Transverse colon (tissue), 4 donors: ENCODE measurements around the gene MYBPH. TPM values are rescaled to one million over a fixed set of nuclear protein-coding genes. Genes with fewer than 3 reads are reported as not detected.

ENCODE experiments used
- DNase-seq: peaks from one replicate; pipeline ENCODE4 v3.0.0-alpha.2; 2019
- H3K27ac ChIP-seq, 4 donors: fragments of 200-600 bp; sonication (generic); 2 replicates each; pipeline ENCODE4 v1.5.1; 2016 to 2018; ENCODE audit warnings: inconsistent platforms in 4 of 4
- H3K27me3 ChIP-seq: fragments of 200-600 bp; sonication (generic); 2 replicates; pipeline ENCODE4 v1.5.1; 2017; ENCODE audit warnings: inconsistent platforms
- H3K36me3 ChIP-seq, 4 donors: fragments of 200-600 bp; sonication (generic); 2 replicates each; pipeline ENCODE4 v1.5.1; 2017 to 2019; ENCODE audit warnings: inconsistent platforms in 4 of 4
- H3K4me1 ChIP-seq, 4 donors: fragments of 200-600 bp; sonication (generic); 2 replicates each; pipeline ENCODE4 v1.5.1; 2017 to 2020; ENCODE audit warnings: inconsistent platforms in 4 of 4
- H3K4me3 ChIP-seq, 4 donors: fragments of 200-600 bp; sonication (generic); 1 replicate in 1 of 4; 2 replicates in 3 of 4; pipeline versions ENCODE4 v1.5.1 to v1.6.1; 2017 to 2019; ENCODE audit warnings: inconsistent platforms in 4 of 4
- H3K9me3 ChIP-seq, 2 donors: fragments of 200-600 bp; sonication (generic); 2 replicates each; pipeline ENCODE4 v1.5.1; 2017 to 2019; ENCODE audit warnings: inconsistent platforms in 2 of 2
- EP300 ChIP-seq: sonication (generic); formaldehyde crosslinking; IDR thresholded peaks from one replicate; pipeline ENCODE4 v1.6.1; 2017; ENCODE audit warnings: antibody characterized with exemption, low read depth
- POLR2A ChIP-seq: fragments of 450-650 bp; IDR thresholded peaks from one replicate; pipeline ENCODE4 v1.6.1; 2016; ENCODE audit warnings: antibody characterized with exemption, mild to moderate bottlenecking, moderate library complexity
- POLR2AphosphoS5 ChIP-seq, 3 donors: sonication (generic); formaldehyde crosslinking; IDR thresholded peaks; one replicate each; pipeline ENCODE4 v1.6.1; 2016; ENCODE audit warnings: antibody characterized with exemption in 3 of 3
- WGBS, 2 donors: methylation state at CpG; one replicate each; pipeline ENCODE4 v1.1.5; 2018; ENCODE audit warnings: low coverage in 1 of 2; 5-methylcytosine and 5-hydroxymethylcytosine counted together
- in situ Hi-C, 4 donors: fragments of 200-750 bp; cut with MboI; loops; one replicate each; pipeline versions ENCODE4 v1.15.0 to v1.15.1; 2017; ENCODE audit warnings: low sequenced_read_pairs in 3 of 4, low pct_ligation_motif_present in 1 of 4, low pct_unique_long_range_greater_than_20kb in 1 of 4
- intact Hi-C: fragments of 100-400 bp; cut with DNase I; formaldehyde crosslinking; loops from one replicate; pipeline ENCODE4 v1.15.1; 2023; ENCODE audit warnings: low total_unique reads
- total RNA-seq, 4 donors: library from RNA; depleted of rRNA; stranded (reverse); fragments of >200 nt; gene quantifications; one replicate each; pipeline ENCODE4 v1.1.0, GENCODE V29; 2016
- TF ChIP-seq, protein P1 (sequence below), 5 experiments: fragments of 200-600 bp in 3 of 5; fragments of 450-650 bp in 2 of 5; sonication (generic) in 3 of 5; IDR thresholded peaks; 1 replicate in 2 of 5; 2 replicates in 3 of 5; pipeline ENCODE4 v1.5.1; 2016 to 2017; ENCODE audit warnings: antibody characterized with exemption in 5 of 5, inconsistent platforms in 3 of 5, mild to moderate bottlenecking in 2 of 5, moderate library complexity in 1 of 5

Gene MYBPH
- total RNA-seq, 4 donors from 2014 or later: not detected

DNA sequence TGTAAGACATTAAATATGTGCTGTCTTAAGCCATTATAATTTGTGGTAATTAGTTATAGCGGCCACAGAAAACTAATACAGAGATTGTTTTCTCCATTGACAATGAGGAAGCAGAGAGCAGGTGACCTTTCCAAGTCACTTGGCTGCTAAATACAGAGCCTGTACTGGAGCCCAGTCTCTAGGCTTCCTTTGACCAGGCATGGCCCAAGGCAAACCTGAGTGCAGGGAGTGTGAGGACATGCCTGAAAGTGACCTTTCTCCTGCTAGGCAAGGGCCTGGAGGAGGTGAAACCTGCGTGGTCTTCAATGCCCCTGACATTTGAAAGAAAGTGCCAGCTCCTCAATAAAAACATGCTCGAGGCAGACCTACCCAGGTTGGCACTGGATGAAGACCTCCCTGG lies 23.4 kb upstream of the MYBPH start:
- in situ Hi-C loops: no loop called here
- TF ChIP-seq, protein P1, sequence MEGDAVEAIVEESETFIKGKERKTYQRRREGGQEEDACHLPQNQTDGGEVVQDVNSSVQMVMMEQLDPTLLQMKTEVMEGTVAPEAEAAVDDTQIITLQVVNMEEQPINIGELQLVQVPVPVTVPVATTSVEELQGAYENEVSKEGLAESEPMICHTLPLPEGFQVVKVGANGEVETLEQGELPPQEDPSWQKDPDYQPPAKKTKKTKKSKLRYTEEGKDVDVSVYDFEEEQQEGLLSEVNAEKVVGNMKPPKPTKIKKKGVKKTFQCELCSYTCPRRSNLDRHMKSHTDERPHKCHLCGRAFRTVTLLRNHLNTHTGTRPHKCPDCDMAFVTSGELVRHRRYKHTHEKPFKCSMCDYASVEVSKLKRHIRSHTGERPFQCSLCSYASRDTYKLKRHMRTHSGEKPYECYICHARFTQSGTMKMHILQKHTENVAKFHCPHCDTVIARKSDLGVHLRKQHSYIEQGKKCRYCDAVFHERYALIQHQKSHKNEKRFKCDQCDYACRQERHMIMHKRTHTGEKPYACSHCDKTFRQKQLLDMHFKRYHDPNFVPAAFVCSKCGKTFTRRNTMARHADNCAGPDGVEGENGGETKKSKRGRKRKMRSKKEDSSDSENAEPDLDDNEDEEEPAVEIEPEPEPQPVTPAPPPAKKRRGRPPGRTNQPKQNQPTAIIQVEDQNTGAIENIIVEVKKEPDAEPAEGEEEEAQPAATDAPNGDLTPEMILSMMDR (IDR thresholded peaks at IDR 0.05): no peak
- TF ChIP-seq POLR2A (no peak), EP300 (no peak), POLR2AphosphoS5 (IDR thresholded peaks at IDR 0.05) (no peak)
- Histone ChIP-seq H3K4me1 (peaks cover 0 to 6% (median 1%) of the 10 kb centered on the region in 4 donors), H3K36me3 (no peaks in the 10 kb centered on the region), H3K27ac (peak overlapping the region in 1 of 4 donors; percentile 45), H3K4me3 (no peak overlapping the region), H3K9me3 (no peaks in the 10 kb centered on the region), H3K27me3 (no peaks in the 10 kb centered on the region)
- intact Hi-C loops: no loop called here
- DNase-seq: no peak
- WGBS, 2 donors: 75% methylated on average over 3 of the region's 3 CpGs; no CpG with 5 or more reads in 1 of the 2 donors

DNA sequence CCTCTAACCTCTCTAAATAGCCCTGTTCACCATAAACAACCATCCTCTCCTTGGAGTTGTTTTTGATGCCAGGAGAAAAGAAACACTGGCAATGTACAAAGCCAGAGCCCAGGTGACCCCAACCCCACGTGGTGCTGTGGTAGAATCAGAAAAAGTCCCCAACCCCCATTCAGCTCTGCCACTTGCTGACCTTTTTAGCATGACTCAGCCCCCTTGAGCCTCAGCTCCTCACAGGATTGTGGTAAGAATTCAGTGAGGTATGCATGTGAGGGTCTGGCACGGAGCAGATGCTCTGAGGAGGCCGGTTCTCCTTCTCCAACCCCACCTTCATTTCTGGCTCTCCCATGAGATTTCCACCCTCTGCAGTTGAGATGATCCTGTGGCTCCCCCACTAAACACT lies 22.0 kb upstream of the MYBPH start:
- H3K27me3 ChIP-seq: no peaks in the 10 kb centered on the region
- intact Hi-C loops (no loop called here), in situ Hi-C loops (no loop called here)
- H3K9me3 ChIP-seq: no peaks in the 10 kb centered on the region
- peaks cover 0 to 6% (median 0%) of the 10 kb centered on the region in 4 donors for H3K4me1 ChIP-seq
- H3K4me3 ChIP-seq: no peak overlapping the region
- WGBS, 2 donors: 58% methylated on average over 3 of the region's 3 CpGs; no CpG with 5 or more reads in 1 of the 2 donors
- no peak for DNase-seq
- H3K36me3 ChIP-seq: no peaks in the 10 kb centered on the region
- TF ChIP-seq, protein P1 (IDR thresholded peaks at IDR 0.05): no peak
- TF ChIP-seq POLR2A (no peak), POLR2AphosphoS5 (IDR thresholded peaks at IDR 0.05) (no peak), EP300 (no peak)
- H3K27ac ChIP-seq: no peak overlapping the region

- Histone ChIP-seq H3K27ac (peak overlapping the region in 1 of 4 donors; percentile 12), H3K9me3 (no peaks in the 10 kb centered on the region), H3K36me3 (no peaks in the 10 kb centered on the region), H3K4me1 (peaks cover 0 to 6% (median 0%) of the 10 kb centered on the region in 4 donors), H3K4me3 (no peak overlapping the region), H3K27me3 (no peaks in the 10 kb centered on the region)
- 60 to 85% methylated on average over 1 to 3 of the region's 3 CpGs for WGBS, 2 donors
- intact Hi-C loops: no loop called here
- no peak for DNase-seq
- in situ Hi-C loops: no loop called here
- TF ChIP-seq, protein P1 (IDR thresholded peaks at IDR 0.05): no peak
- no peak for TF ChIP-seq EP300
- TF ChIP-seq POLR2AphosphoS5 (IDR thresholded peaks at IDR 0.05): no peak
- TF ChIP-seq POLR2A: no peak
These were observed 20.7 kb upstream of the MYBPH start for GRCh38 chr1:203196371-203196770.

DNA sequence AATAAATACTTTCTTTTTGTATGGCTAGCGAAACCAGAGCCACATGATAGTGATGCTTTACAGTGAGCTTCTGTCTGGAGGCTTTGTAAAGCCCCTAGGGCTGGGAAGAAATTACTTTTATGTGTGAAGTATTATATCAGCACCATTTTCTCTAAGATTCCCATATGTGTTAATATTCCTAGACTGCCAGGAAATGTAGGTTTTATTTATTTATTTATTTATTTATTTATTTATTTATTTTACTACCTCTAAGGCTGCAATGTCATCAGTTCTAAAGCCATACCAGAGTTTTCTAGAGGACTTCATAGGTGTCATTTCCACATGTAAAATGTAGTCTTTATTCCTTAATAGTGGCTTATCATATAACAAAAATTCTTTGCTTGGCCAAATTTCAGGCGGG lies 15.3 kb upstream of the MYBPH start:
- no peak for TF ChIP-seq POLR2A
- TF ChIP-seq, protein P1 (IDR thresholded peaks at IDR 0.05): no peak
- no peak for TF ChIP-seq EP300
- TF ChIP-seq POLR2AphosphoS5 (IDR thresholded peaks at IDR 0.05): no peak
- intact Hi-C loops: no loop called here
- no peak for DNase-seq
- Histone ChIP-seq H3K27ac (no peak overlapping the region), H3K36me3 (no peaks in the 10 kb centered on the region), H3K9me3 (no peaks in the 10 kb centered on the region), H3K27me3 (no peaks in the 10 kb centered on the region), H3K4me1 (peaks cover 0 to 10% (median 0%) of the 10 kb centered on the region in 4 donors), H3K4me3 (no peak overlapping the region)
- 87 to 88% methylated on average over 2 of the region's 2 CpGs for WGBS, 2 donors
- in situ Hi-C loops: no loop called here
